ENCODE data around the gene TRIM26.

- TF ChIP-seq CENPX (CRISPR knock-in tag; IDR thresholded peaks at IDR 0.05) = no peak
- no peak for TF ChIP-seq SIN3B (IDR thresholded peaks at IDR 0.05; ENCODE audit: low read length)
- no peak for TF ChIP-seq CTCF (CRISPR knock-in tag; IDR thresholded peaks at IDR 0.05)
Measured at GRCh38 chr6:30211306-30211705, 1.9 kb downstream of the TRIM26 start.
